Keratinocyte (primary cell): ENCODE measurements around the gene RBBP6. TPM values are rescaled to one million over a fixed set of nuclear protein-coding genes. Genes with fewer than 3 reads are reported as not detected.

Experiments used
- DNase-seq: peaks from one replicate; pipeline ENCODE4 v3.0.0-alpha.2; 2011; ENCODE audit warnings: low read depth, missing footprints, low spot score
- FAIRE-seq: peaks from 2 replicates; lab custom pipeline; 2011; peaks lifted over from hg19 to GRCh38; lab: Jason Lieb, UNC
- H2AFZ ChIP-seq: 2 replicates; pipeline ENCODE4 v1.6.0; 2012; ENCODE audit warnings: low read length, control low read depth, inconsistent platforms; ENCODE audit not compliant: control insufficient read depth
- H3K27ac ChIP-seq: 2 replicates; pipeline ENCODE4 v1.5.1; 2011; ENCODE audit warnings: low read length; ENCODE audit not compliant: control insufficient read depth, insufficient read depth
- H3K27me3 ChIP-seq: 3 replicates; pipeline ENCODE4 v1.6.0; 2011; ENCODE audit warnings: low read length; ENCODE audit not compliant: control insufficient read depth, insufficient read depth; ENCODE audit errors: extremely low read depth
- H3K36me3 ChIP-seq, 2 experiments: 2 replicates in 1 of 2; 3 replicates in 1 of 2; pipeline ENCODE4 v1.5.1; 2011; ENCODE audit warnings: low read length in 2 of 2, mild to moderate bottlenecking in 1 of 2; ENCODE audit not compliant: control insufficient read depth in 2 of 2, insufficient read depth in 2 of 2; ENCODE audit errors: extremely low read depth in 1 of 2
- H3K4me1 ChIP-seq: 3 replicates; pipeline ENCODE4 v1.5.1; 2011; ENCODE audit warnings: low read length; ENCODE audit not compliant: control insufficient read depth, insufficient read depth; ENCODE audit errors: extremely low read depth
- H3K4me2 ChIP-seq: 3 replicates; pipeline ENCODE4 v1.6.0; 2011; ENCODE audit warnings: low read depth, low read length; ENCODE audit not compliant: control insufficient read depth, insufficient read depth; ENCODE audit errors: extremely low read depth
- H3K4me3 ChIP-seq, 3 experiments: fragments of 200-600 bp in 1 of 3; sonication (generic) in 1 of 3; 2 replicates in 2 of 3; 3 replicates in 1 of 3; pipeline ENCODE4 v1.5.1; 2011 to 2016; ENCODE audit warnings: low read length in 3 of 3, mild to moderate bottlenecking in 3 of 3, control low read depth in 2 of 3, inconsistent platforms in 1 of 3, low read depth in 1 of 3, mixed read lengths in 1 of 3, mixed run types in 1 of 3, moderate library complexity in 1 of 3; ENCODE audit not compliant: control insufficient read depth in 2 of 3, insufficient read depth in 2 of 3; ENCODE audit errors: extremely low read depth in 1 of 3
- H3K79me2 ChIP-seq: 2 replicates; pipeline ENCODE4 v1.6.0; 2012; ENCODE audit warnings: low read length; ENCODE audit not compliant: control insufficient read depth, insufficient read depth
- H3K9ac ChIP-seq: 3 replicates; pipeline ENCODE4 v1.6.0; 2011; ENCODE audit warnings: low read length; ENCODE audit not compliant: control insufficient read depth, insufficient read depth; ENCODE audit errors: extremely low read depth
- H3K9me1 ChIP-seq: 3 replicates; pipeline ENCODE4 v1.6.0; 2011; ENCODE audit warnings: low read length; ENCODE audit not compliant: control insufficient read depth, insufficient read depth; ENCODE audit errors: extremely low read depth
- H3K9me3 ChIP-seq: 2 replicates; pipeline ENCODE4 v1.5.1; 2012; ENCODE audit warnings: low read depth, low read length; ENCODE audit not compliant: control insufficient read depth
- H4K20me1 ChIP-seq: 3 replicates; pipeline ENCODE4 v1.6.0; 2011; ENCODE audit warnings: low read length; ENCODE audit not compliant: control insufficient read depth, insufficient read depth; ENCODE audit errors: extremely low read depth
- EZH2 ChIP-seq: IDR thresholded peaks from one replicate; pipeline ENCODE4 v1.6.1; 2012; ENCODE audit warnings: inconsistent platforms, mild to moderate bottlenecking, low read length, moderate library complexity
- dilution Hi-C: fragments of 300-500 bp; cut with MboI; formaldehyde crosslinking; loops from one replicate; pipeline ENCODE4 v1.7.0; 2020; ENCODE audit warnings: low sequenced_read_pairs; ENCODE audit not compliant: extremely low pct_ligation_motif_present
- polyA plus RNA-seq, 5 experiments: library from polyadenylated mRNA; depleted of rRNA in 3 of 5; stranded (reverse) in 3 of 5; stranded (forward) in 1 of 5; unstranded in 1 of 5; fragments of >200 nt; gene quantifications; 1 replicate in 1 of 5; 2 replicates in 3 of 5; 3 replicates in 1 of 5; pipeline versions ENCODE4 v1.2.1 to v1.2.3, GENCODE V29; 2011 to 2012; ENCODE audit warnings: missing spikeins in 2 of 5, low read depth in 1 of 5, low replicate concordance in 1 of 5
- TF ChIP-seq, protein P1 (sequence below), 3 experiments: IDR thresholded peaks in 1 of 3; conservative IDR thresholded peaks in 1 of 3; optimal IDR thresholded peaks in 1 of 3; 2 replicates in 2 of 3; 3 replicates in 1 of 3; pipeline versions ENCODE3 to v1.5.1; 2011; ENCODE audit warnings: low read length in 3 of 3, mild to moderate bottlenecking in 3 of 3, moderate library complexity in 2 of 3, control low read depth in 1 of 3, inconsistent platforms in 1 of 3; ENCODE audit not compliant: insufficient read depth in 2 of 3; ENCODE audit errors: extremely low read depth in 1 of 3

The RBBP6 gene
- polyA plus RNA-seq, 1 donor (not counting 4 experiments of a cell fraction or from before 2014, with no cell fraction given): 32.1 TPM

DNA sequence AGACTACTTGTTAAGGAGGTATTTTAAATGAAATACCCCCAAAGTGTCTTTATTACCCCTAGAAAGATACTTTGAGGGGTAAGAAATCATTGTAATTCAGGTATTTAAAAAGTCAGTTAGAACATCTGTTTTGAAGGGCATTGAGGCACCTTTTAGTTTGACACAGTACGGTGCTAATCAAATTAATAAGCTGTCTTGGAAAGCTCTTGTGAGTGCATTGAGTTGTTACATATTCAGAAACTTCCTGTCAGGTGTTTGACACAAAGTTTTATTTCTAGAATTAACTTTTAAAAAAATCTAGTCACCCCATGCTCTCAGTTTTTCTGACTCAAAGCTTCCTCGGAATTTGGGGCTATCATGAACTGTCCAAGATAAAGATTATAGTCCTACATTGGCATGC, 4.6 kb downstream of the RBBP6 start:
- dilution Hi-C loops: no loop called here
- peaks cover 18% of the 10 kb centered on the region for H3K4me1 ChIP-seq
- H3K9ac ChIP-seq: no peak overlapping the region
- H3K79me2 ChIP-seq: peaks cover 90% of the 10 kb centered on the region
- H2AFZ ChIP-seq: no peak overlapping the region
- peak overlapping the region in 1 of 3 experiments; percentile 7 for H3K4me3 ChIP-seq
- no peak overlapping the region for H3K27ac ChIP-seq
- peaks cover 2 to 15% of the 10 kb centered on the region in 2 experiments for H3K36me3 ChIP-seq
- no peaks in the 10 kb centered on the region for H3K9me3 ChIP-seq
- DNase-seq (no peak), FAIRE-seq (no peak)
- H3K27me3 ChIP-seq: no peaks in the 10 kb centered on the region
- no peak for TF ChIP-seq EZH2
- H3K9me1 ChIP-seq: peaks cover 2% of the 10 kb centered on the region
- H3K4me2 ChIP-seq: peak overlapping the region; percentile 82
- H4K20me1 ChIP-seq: peaks cover 21% of the 10 kb centered on the region

DNA sequence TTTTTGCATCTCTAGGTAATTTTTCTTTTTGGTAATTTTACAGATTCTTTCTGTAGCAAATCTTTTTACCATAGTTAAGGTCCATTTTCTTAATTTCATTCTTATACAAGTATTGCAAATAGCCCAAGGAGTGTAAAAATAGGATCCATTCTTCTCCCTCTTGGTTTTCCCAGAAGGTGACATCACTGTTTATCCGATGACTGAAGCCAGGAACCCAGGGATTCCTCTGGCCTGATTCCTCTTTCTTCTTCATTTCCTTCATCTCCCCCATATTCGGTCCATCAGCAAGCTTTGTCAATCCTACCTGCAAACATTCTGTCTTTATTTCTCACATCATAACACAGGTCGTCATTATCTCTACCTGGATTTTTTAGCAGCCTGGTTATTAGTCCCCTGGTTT, 5.3 kb downstream of the RBBP6 start:
- H3K9me3 ChIP-seq: no peaks in the 10 kb centered on the region
- peaks cover 2% of the 10 kb centered on the region for H3K9me1 ChIP-seq
- peaks cover 21% of the 10 kb centered on the region for H4K20me1 ChIP-seq
- H3K4me1 ChIP-seq: peaks cover 18% of the 10 kb centered on the region
- H3K9ac ChIP-seq: no peak overlapping the region
- no peak overlapping the region for H2AFZ ChIP-seq
- no peaks in the 10 kb centered on the region for H3K27me3 ChIP-seq
- H3K79me2 ChIP-seq: peaks cover 95% of the 10 kb centered on the region
- TF ChIP-seq, protein P1, sequence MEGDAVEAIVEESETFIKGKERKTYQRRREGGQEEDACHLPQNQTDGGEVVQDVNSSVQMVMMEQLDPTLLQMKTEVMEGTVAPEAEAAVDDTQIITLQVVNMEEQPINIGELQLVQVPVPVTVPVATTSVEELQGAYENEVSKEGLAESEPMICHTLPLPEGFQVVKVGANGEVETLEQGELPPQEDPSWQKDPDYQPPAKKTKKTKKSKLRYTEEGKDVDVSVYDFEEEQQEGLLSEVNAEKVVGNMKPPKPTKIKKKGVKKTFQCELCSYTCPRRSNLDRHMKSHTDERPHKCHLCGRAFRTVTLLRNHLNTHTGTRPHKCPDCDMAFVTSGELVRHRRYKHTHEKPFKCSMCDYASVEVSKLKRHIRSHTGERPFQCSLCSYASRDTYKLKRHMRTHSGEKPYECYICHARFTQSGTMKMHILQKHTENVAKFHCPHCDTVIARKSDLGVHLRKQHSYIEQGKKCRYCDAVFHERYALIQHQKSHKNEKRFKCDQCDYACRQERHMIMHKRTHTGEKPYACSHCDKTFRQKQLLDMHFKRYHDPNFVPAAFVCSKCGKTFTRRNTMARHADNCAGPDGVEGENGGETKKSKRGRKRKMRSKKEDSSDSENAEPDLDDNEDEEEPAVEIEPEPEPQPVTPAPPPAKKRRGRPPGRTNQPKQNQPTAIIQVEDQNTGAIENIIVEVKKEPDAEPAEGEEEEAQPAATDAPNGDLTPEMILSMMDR (optimal IDR thresholded peaks at IDR 0.05 in 1 of 3, IDR thresholded peaks at IDR 0.05 in 1 of 3, conservative IDR thresholded peaks at IDR 0.05 in 1 of 3; ENCODE audit: extremely low read depth in 1 of 3, insufficient read depth in 2 of 3, low read length in 3 of 3): no peak
- no peak for TF ChIP-seq EZH2
- H3K36me3 ChIP-seq: peaks cover 2 to 19% of the 10 kb centered on the region in 2 experiments
- no peak overlapping the region for H3K27ac ChIP-seq
- no peak for DNase-seq
- no peak for FAIRE-seq
- H3K4me2 ChIP-seq: no peak overlapping the region
- H3K4me3 ChIP-seq: no peak overlapping the region
- dilution Hi-C loops: no loop called here

DNA sequence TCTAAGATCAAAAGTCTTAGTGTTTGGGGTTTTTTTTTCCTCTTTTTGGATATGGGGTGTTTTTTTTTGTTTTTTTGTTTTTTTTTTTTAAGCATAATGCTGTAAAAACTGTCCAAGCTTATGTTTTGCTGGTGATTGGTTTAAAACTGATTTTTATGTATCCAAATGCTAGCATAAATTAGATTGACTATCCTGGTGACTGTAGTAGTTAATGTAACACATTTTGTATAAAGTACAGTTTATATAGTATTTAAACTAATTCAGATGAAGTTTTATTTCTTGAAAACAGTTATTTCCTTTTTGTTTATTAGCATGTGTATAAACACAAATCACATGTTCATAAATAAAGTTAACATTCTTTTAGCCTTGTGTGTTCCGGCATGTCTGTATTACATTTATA, 10.9 kb downstream of the RBBP6 start:
- no peak for DNase-seq
- H3K9me1 ChIP-seq: no peaks in the 10 kb centered on the region
- peaks cover 4 to 19% of the 10 kb centered on the region in 2 experiments for H3K36me3 ChIP-seq
- no peak overlapping the region for H3K27ac ChIP-seq
- H3K4me2 ChIP-seq: no peak overlapping the region
- TF ChIP-seq, protein P1 (optimal IDR thresholded peaks at IDR 0.05 in 1 of 3, IDR thresholded peaks at IDR 0.05 in 1 of 3, conservative IDR thresholded peaks at IDR 0.05 in 1 of 3; ENCODE audit: extremely low read depth in 1 of 3, insufficient read depth in 2 of 3, low read length in 3 of 3): no peak
- no peak for TF ChIP-seq EZH2
- H4K20me1 ChIP-seq: no peaks in the 10 kb centered on the region
- dilution Hi-C loops: no loop called here
- H3K79me2 ChIP-seq: peaks cover 50% of the 10 kb centered on the region
- FAIRE-seq: no peak
- no peaks in the 10 kb centered on the region for H3K9me3 ChIP-seq
- H2AFZ ChIP-seq: no peak overlapping the region
- no peak overlapping the region for H3K4me3 ChIP-seq
- no peaks in the 10 kb centered on the region for H3K27me3 ChIP-seq
- H3K9ac ChIP-seq: no peak overlapping the region
- H3K4me1 ChIP-seq: no peaks in the 10 kb centered on the region
